Prostate gland (tissue), 2 donors: ENCODE data around the gene SLC7A11.

Experiments used
- CTCF ChIP-seq, 4 experiments: fragments of 200-600 bp in 2 of 4; fragments of 450-650 bp in 2 of 4; sonication (generic) in 2 of 4; IDR thresholded peaks; 1 replicate in 3 of 4; 2 replicates in 1 of 4; pipeline ENCODE4 v1.5.1; 2016 to 2019; ENCODE audit warnings: antibody characterized with exemption in 4 of 4, mild to moderate bottlenecking in 2 of 4, moderate library complexity in 2 of 4
- POLR2AphosphoS5 ChIP-seq: sonication (generic); formaldehyde crosslinking; IDR thresholded peaks from one replicate; pipeline ENCODE4 v1.6.1; 2017; ENCODE audit warnings: antibody characterized with exemption

- no peak for TF ChIP-seq CTCF (IDR thresholded peaks at IDR 0.05)
- no peak for TF ChIP-seq POLR2AphosphoS5
These were observed 17.1 kb upstream of the SLC7A11 start for GRCh38 chr4:138259271-138259670.
